Activated T-helper 1 cell treated with anti-CD3 and anti-CD28 coated beads, Interleukin-12 subunit alpha, Interleukin-12 subunit beta, Interleukin-2, Interleukin-4 antibody, amounts not matched to agents 30 ng/mL and 10 ng/mL and 1 ng/mL, durations not matched to agents 14 hours and 24 hours and 36 hours (primary cell): Measurements from ENCODE around the gene SLC37A4. TPM values are rescaled to one million over a fixed set of nuclear protein-coding genes. Genes with fewer than 3 reads are reported as not detected.
"Not testable (repeated sequence)": the region's sequence is repeated elsewhere in the genome, so short reads cannot be mapped to it uniquely, and the experiment has no call there.

Source experiments
- DNase-seq: peaks from one replicate; pipeline ENCODE4 v3.0.0; 2021; ENCODE audit warnings: low spot score
- H3K27ac Mint-ChIP-seq: one replicate; pipeline ENCODE4 v1.8.0; 2021; ENCODE audit warnings: mild to moderate bottlenecking, mixed read lengths
- H3K27me3 Mint-ChIP-seq: one replicate; pipeline ENCODE4 v1.8.0; 2022; ENCODE audit warnings: mild to moderate bottlenecking, moderate library complexity, mixed read lengths; ENCODE audit not compliant: insufficient read depth
- H3K36me3 Mint-ChIP-seq: one replicate; pipeline ENCODE4 v1.8.0; 2021; ENCODE audit warnings: low read depth, mixed read lengths
- H3K4me1 Mint-ChIP-seq: one replicate; pipeline ENCODE4 v1.8.0; 2021; ENCODE audit warnings: low read depth, mixed read lengths
- H3K4me3 Mint-ChIP-seq: one replicate; pipeline ENCODE4 v1.8.0; 2021; ENCODE audit warnings: mild to moderate bottlenecking, moderate library complexity, mixed read lengths
- H3K9me3 Mint-ChIP-seq: one replicate; pipeline ENCODE4 v1.8.0; 2021; ENCODE audit warnings: mixed read lengths
- intact Hi-C: fragments of 100-400 bp; cut with micrococcal nuclease; formaldehyde crosslinking; loops from one replicate; pipeline ENCODE4 v1.15.1; 2024
- total RNA-seq: library from RNA; stranded (reverse); gene quantifications from 2 replicates; pipeline ENCODE4 v1.2.3, GENCODE V29; 2022

SLC37A4 gene
- total RNA-seq, 1 donor from 2014 or later = 28.7 TPM

DNA sequence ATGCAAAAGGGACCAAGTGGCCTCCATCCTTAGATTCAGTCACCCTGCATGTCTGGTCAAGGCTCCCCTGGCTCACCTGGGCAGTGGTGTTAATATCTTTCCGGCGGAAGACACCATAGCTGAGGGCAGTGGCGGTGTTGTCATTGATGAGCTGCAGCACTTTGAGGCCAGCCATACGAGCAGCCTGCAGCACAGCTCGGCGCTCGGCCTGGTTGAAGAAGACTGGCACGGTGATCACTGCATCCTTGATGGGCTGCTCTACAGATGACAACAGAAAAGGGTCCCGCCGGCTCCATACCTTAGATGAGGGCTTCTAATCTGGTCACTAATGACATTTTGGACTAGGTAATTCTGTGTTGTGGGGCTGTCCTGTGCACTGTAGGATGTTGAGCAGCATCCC lies 23.7 kb upstream of the SLC37A4 start:
- H3K27ac Mint-ChIP-seq = no peak overlapping the region
- DNase-seq = no peak
- intact Hi-C loops = no loop called here
- H3K36me3 Mint-ChIP-seq = peaks cover 62% of the 10 kb centered on the region
- H3K4me1 Mint-ChIP-seq = peaks cover 52% of the 10 kb centered on the region
- H3K27me3 Mint-ChIP-seq = no peaks in the 10 kb centered on the region
- H3K9me3 Mint-ChIP-seq = no peaks in the 10 kb centered on the region
- peak overlapping the region; percentile 68 for H3K4me3 Mint-ChIP-seq

DNA sequence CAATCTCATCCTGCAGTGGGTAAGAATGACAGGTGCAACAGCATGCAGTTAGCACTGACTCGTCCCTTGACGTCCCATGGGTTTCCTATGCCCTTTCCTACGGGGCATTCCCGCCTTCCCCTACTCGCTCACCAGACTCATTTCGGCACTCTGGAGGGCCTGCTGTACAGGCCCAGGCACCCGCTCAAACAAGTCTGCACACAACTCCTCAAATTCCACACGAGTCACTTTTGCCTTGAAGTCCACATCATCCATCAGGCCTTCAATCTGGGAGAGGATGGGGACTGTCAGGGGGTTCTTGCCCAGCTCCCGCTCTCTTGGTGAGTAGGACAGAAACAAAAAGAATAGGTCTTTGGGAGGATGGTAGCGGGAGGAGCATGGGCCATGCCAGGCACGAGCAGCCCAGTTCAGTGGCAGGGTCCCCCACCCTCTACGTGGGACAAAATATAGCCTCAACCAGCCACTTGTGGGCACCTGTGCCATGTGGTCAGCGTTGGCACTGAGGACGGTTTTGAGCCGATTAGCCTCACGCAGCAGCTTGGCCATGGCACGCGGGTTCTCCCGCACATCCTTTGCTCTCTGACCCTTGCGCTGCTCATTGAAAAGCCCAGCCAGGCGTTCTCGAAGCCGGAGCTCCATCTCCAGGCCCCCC lies 21.6 kb upstream of the SLC37A4 start:
- intact Hi-C loops = no loop called here
- peaks cover 76% of the 10 kb centered on the region for H3K36me3 Mint-ChIP-seq
- peak overlapping the region; percentile 64 for H3K27ac Mint-ChIP-seq
- DNase-seq = no peak
- H3K27me3 Mint-ChIP-seq = no peaks in the 10 kb centered on the region
- H3K4me1 Mint-ChIP-seq = peaks cover 40% of the 10 kb centered on the region
- H3K4me3 Mint-ChIP-seq = no peak overlapping the region
- H3K9me3 Mint-ChIP-seq = no peaks in the 10 kb centered on the region

DNA sequence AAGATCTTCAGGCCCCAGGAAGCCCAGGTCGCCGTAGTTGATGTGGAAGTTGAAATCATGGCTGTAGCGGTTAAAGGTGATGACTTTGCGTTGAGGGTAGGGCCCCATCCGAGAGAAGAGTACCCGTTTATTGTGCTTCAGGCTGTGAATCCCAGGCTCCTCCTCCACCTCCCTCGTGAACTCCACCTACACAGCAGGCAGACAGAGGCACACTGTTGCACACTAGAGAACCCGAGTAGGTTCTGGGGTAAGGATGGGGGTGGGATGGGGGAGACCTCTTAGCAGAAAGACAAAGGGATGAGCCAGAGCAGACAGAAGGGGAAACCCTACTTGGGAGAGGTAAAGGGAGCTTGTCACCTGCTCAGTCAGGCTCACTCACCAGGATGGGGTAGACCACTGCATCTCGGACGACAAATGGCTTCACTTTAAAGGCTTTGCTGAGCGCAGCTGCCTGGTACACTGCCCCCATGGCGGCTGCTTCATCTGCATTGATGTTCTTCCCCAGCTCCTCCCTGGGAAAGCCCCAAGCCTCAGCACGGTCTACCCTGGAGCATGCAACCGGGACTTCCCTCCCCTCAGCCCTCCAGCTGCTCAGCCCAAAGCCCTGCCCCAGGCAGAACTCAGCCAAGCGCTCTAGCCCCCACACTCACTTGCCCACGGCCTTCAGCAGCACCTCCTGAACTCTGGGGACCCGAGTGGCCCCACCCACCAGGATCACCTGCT lies 20.9 kb upstream of the SLC37A4 start:
- no peaks in the 10 kb centered on the region for H3K9me3 Mint-ChIP-seq
- H3K4me1 Mint-ChIP-seq = peaks cover 39% of the 10 kb centered on the region
- H3K36me3 Mint-ChIP-seq = peaks cover 83% of the 10 kb centered on the region
- H3K4me3 Mint-ChIP-seq = no peak overlapping the region
- intact Hi-C loops = no loop called here
- H3K27ac Mint-ChIP-seq = peak overlapping the region; percentile 40
- no peaks in the 10 kb centered on the region for H3K27me3 Mint-ChIP-seq
- no peak for DNase-seq

DNA sequence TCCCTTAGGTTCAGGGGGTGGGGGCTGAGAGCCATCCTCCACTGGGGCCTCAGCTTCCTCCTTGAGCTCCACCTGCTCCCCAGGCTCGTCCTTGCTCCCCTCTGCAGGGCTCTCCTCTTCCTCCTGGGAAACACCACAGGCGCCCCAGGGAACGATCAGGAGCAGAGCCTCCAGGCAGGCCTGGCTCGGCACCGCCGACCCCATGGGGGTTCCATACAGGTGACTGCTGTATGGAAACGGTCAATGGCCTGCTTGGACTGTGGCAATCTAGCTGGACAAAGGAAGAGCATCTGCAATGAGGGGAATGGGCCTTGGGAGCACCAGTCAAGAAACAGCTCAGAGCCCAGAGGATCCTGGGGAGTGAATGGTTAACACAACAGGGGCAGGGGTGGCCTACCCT lies 18.4 kb upstream of the SLC37A4 start:
- DNase-seq = no peak

DNA sequence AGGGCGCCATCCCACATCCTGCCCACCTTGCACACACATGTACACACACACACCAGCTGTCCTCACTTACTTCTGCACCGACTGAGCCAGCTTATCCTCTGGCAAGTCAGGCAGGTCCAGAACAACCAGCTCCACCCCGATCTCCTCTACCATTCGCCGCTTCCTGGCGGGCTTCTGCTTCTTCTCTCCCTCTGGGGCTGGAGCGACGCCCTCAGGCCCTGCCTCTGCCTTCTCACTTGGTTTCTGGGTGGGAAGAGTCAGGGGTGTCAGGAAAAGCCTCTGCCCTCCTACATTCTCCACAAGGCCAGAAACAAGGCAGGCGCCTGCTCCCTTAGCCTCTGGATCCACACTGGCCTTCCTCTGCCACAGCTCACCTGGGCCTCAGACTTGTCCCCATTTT lies 18.0 kb upstream of the SLC37A4 start:
- no peak for DNase-seq
- Mint-ChIP-seq H3K4me3 (no peak overlapping the region), H3K27me3 (no peaks in the 10 kb centered on the region), H3K27ac (no peak overlapping the region), H3K4me1 (peaks cover 19% of the 10 kb centered on the region), H3K36me3 (peaks cover 75% of the 10 kb centered on the region), H3K9me3 (no peaks in the 10 kb centered on the region)
- intact Hi-C loops = no loop called here

More for the DNA sequence above, 18.4 kb upstream of the SLC37A4 start:
- Mint-ChIP-seq H3K27me3 (no peaks in the 10 kb centered on the region), H3K4me1 (peaks cover 23% of the 10 kb centered on the region), H3K4me3 (no peak overlapping the region), H3K9me3 (no peaks in the 10 kb centered on the region), H3K27ac (no peak overlapping the region), H3K36me3 (peaks cover 79% of the 10 kb centered on the region)
- intact Hi-C loops = no loop called here

DNA sequence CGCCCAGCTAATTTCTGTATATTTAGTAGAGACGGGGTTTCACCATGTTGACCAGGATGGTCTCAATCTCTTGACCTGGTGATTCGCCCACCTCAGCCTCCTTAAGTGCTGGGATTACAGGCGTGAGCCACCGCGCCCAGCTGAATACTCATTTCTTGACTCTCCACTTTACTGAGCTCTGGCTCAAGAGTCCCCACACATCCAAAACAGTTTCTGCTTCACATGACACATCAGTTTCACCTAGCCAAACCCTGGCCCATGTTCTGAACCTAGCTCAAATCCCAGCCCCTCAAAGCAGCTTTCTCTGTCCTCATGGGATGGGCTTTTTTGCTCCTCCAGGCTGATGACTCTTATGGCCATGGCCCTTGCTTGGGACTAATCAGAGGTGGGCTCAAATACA lies 16.5 kb upstream of the SLC37A4 start:
- Mint-ChIP-seq H3K4me3 (no peak overlapping the region), H3K36me3 (peaks cover 64% of the 10 kb centered on the region), H3K4me1 (peaks cover 7% of the 10 kb centered on the region), H3K27ac (no peak overlapping the region), H3K27me3 (no peaks in the 10 kb centered on the region), H3K9me3 (no peaks in the 10 kb centered on the region)
- no peak for DNase-seq
- intact Hi-C loops = no loop called here

DNA sequence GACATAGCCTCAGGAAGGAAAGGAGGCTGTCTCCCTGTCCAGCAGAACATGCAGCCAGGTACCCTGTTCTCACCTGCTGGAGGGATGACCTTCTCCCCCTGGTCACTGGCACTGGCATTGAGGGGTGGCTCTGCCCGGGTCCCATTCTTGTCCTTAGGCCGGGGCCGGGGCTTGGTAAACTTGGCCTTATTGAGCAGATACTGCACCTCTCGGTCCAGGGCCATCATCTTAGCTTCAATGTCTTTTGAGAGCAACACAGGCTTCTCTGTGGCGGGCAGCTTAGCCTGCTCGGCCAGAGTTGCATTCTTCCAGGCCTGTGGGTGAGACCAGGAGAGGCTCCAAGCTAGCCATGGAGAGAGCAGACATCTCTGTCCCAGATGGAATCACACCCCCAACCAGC lies 15.8 kb upstream of the SLC37A4 start:
- Mint-ChIP-seq H3K9me3 (no peaks in the 10 kb centered on the region), H3K27me3 (no peaks in the 10 kb centered on the region), H3K36me3 (peaks cover 60% of the 10 kb centered on the region), H3K4me3 (no peak overlapping the region), H3K27ac (no peak overlapping the region), H3K4me1 (peaks cover 8% of the 10 kb centered on the region)
- DNase-seq = no peak
- intact Hi-C loops = no loop called here

DNA sequence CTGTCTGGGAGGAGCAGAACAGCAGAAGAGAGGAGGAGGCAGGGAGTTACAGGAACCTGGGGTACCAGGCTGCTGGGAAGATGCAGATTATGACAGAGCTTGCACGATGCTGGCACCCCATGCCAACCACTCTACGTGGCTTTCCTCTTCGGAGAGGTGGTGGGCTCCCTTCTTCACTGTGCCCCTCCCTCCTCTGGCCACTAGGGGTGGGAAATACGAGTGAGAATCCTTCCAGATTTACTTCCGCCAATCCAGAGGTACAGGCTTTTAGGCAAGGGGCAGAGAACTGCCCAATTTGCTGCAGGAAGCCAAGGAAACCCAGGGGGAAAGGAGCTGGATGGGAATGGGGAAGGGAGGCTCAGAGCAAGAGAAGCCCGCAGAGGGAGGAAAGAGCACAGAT lies 14.0 kb upstream of the SLC37A4 start:
- Mint-ChIP-seq H3K4me3 (no peak overlapping the region), H3K9me3 (no peaks in the 10 kb centered on the region), H3K27ac (no peak overlapping the region), H3K36me3 (peaks cover 44% of the 10 kb centered on the region), H3K27me3 (no peaks in the 10 kb centered on the region), H3K4me1 (peaks cover 8% of the 10 kb centered on the region)
- DNase-seq = no peak
- intact Hi-C loops = no loop called here

DNA sequence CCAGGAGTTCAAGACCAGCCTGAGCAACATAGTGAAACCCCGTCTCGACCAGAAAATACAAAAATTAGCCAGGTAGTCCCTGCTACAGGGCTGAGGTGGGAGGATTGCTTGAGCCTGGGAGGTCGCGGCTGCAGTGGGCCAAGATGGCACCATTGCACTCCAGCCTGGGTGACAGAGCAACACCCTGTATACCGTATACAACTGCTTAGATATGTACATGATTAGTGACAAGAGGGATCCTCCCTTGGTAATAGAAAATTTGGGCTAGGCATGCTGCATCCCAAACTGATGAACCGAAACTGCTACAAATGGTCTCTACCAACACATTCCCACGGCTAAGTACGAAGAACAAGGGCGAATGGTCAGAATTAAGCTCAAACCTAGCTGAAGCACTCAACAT lies 12.2 kb upstream of the SLC37A4 start:
- Mint-ChIP-seq H3K27ac (no peak overlapping the region), H3K27me3 (no peaks in the 10 kb centered on the region), H3K9me3 (no peaks in the 10 kb centered on the region), H3K4me1 (peaks cover 8% of the 10 kb centered on the region), H3K36me3 (peaks cover 28% of the 10 kb centered on the region), H3K4me3 (no peak overlapping the region)
- DNase-seq = no peak
- intact Hi-C loops = loop anchor here (1.0 kb wide), 1 partner anchor 13 kb away; the partner anchor contains the start of gene SLC37A4

DNA sequence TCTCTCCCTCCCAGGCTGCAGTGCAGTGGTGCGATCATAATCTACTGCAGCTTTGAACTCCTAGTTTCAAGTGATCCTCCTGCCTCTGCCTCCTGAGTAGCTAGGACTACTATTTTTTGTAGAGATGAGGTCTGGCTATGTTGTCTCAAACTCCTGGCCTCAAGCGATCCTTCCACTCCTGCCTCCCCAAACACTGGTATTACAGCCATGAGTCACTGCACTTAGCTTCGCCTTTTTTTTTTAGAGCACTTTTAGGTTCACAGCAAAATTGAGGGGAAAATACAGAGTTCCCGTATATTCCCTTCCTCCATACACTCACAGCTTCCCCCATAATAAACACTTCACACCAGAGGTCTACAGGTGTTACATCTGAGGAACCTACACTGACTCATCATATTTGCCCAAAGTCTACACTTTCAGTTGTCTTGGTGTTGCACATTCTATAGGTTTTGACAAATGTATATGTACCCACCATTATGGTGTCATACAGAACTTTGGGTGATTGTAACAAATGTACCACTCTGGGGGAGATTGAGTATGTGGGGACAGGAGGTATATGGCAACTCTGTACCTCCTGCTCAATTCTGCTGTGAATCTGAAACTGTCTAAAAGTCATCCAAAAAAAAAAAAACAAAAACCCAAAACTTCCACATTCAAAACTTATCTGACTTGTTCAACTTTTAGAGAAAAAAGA lies 11.3 kb upstream of the SLC37A4 start:
- no peak for DNase-seq
- H3K4me1 Mint-ChIP-seq = peaks cover 8% of the 10 kb centered on the region
- H3K27me3 Mint-ChIP-seq = no peaks in the 10 kb centered on the region
- no peak overlapping the region for H3K4me3 Mint-ChIP-seq
- no peaks in the 10 kb centered on the region for H3K9me3 Mint-ChIP-seq
- intact Hi-C loops = loop anchor here (1.0 kb wide), 1 partner anchor 12 kb away; the partner anchor contains the start of gene SLC37A4
- peaks cover 20% of the 10 kb centered on the region for H3K36me3 Mint-ChIP-seq
- H3K27ac Mint-ChIP-seq = peak overlapping the region; percentile 56

DNA sequence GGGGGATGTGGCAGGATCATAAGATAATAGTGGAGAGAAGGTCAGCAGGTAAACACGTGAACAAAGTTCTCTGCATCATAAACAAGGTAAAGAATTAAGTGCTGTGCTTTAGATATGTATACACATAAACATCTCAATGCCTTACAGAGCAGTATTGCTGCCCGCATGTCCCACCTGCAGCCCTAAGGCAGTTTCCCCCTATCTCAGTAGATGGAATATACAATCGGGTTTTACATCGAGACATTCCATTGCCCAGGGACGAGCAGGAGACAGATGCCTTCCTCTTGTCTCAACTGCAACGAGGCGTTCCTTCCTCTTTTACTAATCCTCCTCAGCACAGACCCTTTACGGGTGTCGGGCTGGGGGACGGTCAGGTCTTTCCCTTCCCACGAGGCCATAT lies 8.8 kb upstream of the SLC37A4 start:
- H3K4me3 Mint-ChIP-seq, DNase-seq, H3K27ac Mint-ChIP-seq, intact Hi-C loops, H3K9me3 Mint-ChIP-seq, H3K36me3 Mint-ChIP-seq, H3K27me3 Mint-ChIP-seq, H3K4me1 Mint-ChIP-seq: not testable (repeated sequence)

DNA sequence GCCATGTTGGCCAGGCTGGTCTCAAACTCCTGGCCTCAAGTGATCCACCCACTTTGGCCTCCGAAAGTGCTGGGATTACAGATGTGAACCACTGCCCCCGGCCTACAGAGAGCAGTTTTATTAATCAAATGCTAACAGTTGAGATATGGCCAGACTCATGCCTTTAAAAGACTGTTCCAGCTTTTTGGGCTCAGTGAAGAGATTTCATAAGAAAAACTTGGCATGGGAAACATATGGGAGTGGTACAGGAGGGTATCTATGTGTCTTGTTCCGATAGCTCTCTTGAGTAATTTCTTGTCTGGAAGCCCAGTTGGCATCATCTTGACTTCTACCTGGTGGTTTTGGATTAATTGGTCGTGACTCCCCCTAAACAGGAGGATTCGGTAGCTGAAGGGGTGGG lies 8.2 kb upstream of the SLC37A4 start:
- no peaks in the 10 kb centered on the region for H3K27me3 Mint-ChIP-seq
- H3K9me3 Mint-ChIP-seq = no peaks in the 10 kb centered on the region
- H3K4me3 Mint-ChIP-seq = no peak overlapping the region
- DNase-seq = no peak
- H3K36me3 Mint-ChIP-seq = no peaks in the 10 kb centered on the region
- H3K4me1 Mint-ChIP-seq = peaks cover 8% of the 10 kb centered on the region
- no peak overlapping the region for H3K27ac Mint-ChIP-seq
- intact Hi-C loops = no loop called here

DNA sequence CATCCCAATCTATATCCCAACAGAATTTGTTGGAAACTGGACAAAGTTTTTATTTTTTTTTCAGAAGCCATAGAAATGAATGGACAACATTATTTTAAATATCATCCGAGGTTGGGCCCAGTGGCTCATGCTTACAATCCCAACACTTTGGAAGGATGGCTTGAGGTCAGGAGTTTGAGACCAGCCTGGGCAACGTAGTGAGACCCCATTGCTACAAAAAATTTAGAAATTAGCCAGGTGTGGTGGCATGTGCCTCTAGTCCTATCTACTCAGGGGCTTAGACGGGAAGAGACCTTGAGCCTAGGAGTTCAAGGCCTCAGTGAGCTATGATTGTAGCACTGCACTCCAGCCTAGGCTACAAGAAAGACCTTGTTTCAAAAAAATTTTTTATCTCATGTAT lies 4.1 kb upstream of the SLC37A4 start:
- Mint-ChIP-seq H3K9me3 (no peaks in the 10 kb centered on the region), H3K4me1 (peaks cover 2% of the 10 kb centered on the region), H3K27me3 (no peaks in the 10 kb centered on the region), H3K27ac (no peak overlapping the region), H3K36me3 (no peaks in the 10 kb centered on the region), H3K4me3 (no peak overlapping the region)
- intact Hi-C loops = no loop called here
- DNase-seq = no peak
